Prostate gland (tissue), 2 donors: Measurements from ENCODE around the gene WDFY4. TPM values are rescaled to one million over a fixed set of nuclear protein-coding genes. Genes with fewer than 3 reads are reported as not detected.

ENCODE experiments used
- DNase-seq: peaks from one replicate; pipeline ENCODE4 v3.0.0-alpha.2; 2019; ENCODE audit warnings: low spot score
- H3K27ac ChIP-seq, 2 donors: fragments of 200-600 bp; sonication (generic); 2 replicates each; pipeline ENCODE4 v1.5.1; 2017 to 2019
- H3K27me3 ChIP-seq: fragments of 200-600 bp; sonication (generic); replicated peaks from 2 replicates; pipeline ENCODE4 v1.5.1; 2019; ENCODE audit not compliant: insufficient read depth
- H3K36me3 ChIP-seq, 2 donors: fragments of 200-600 bp; sonication (generic); 1 replicate in 1 of 2; 2 replicates in 1 of 2; pipeline versions ENCODE4 v1.5.1 to v1.8.1; 2017 to 2019
- H3K4me1 ChIP-seq: fragments of 200-600 bp; sonication (generic); replicated peaks from 2 replicates; pipeline ENCODE4 v1.5.1; 2019
- H3K4me3 ChIP-seq, 2 donors: fragments of 200-600 bp; sonication (generic); 2 replicates each; pipeline ENCODE4 v1.5.1; 2017 to 2019
- H3K9me3 ChIP-seq: fragments of 200-600 bp; sonication (generic); 2 replicates; pipeline ENCODE4 v1.5.1; 2017
- POLR2A ChIP-seq: fragments of 450-650 bp; IDR thresholded peaks from one replicate; pipeline ENCODE4 v1.6.1; 2016; ENCODE audit warnings: antibody characterized with exemption, mild to moderate bottlenecking
- POLR2AphosphoS5 ChIP-seq: sonication (generic); formaldehyde crosslinking; IDR thresholded peaks from one replicate; pipeline ENCODE4 v1.6.1; 2017; ENCODE audit warnings: antibody characterized with exemption
- WGBS: methylation state at CpG from one replicate; pipeline ENCODE4 v1.1.5; 2018; 5-methylcytosine and 5-hydroxymethylcytosine counted together
- intact Hi-C: fragments of 100-400 bp; cut with DNase I; formaldehyde crosslinking; loops from one replicate; pipeline ENCODE4 v1.14.2; 2022
- total RNA-seq, 2 donors: library from RNA; depleted of rRNA; stranded (reverse); fragments of >200 nt; gene quantifications; one replicate each; pipeline ENCODE4 v1.1.0, GENCODE V29; 2016
- TF ChIP-seq, protein P1 (sequence below), 4 experiments: fragments of 200-600 bp in 2 of 4; fragments of 450-650 bp in 2 of 4; sonication (generic) in 2 of 4; IDR thresholded peaks; 1 replicate in 3 of 4; 2 replicates in 1 of 4; pipeline ENCODE4 v1.5.1; 2016 to 2019; ENCODE audit warnings: antibody characterized with exemption in 4 of 4, mild to moderate bottlenecking in 2 of 4, moderate library complexity in 2 of 4

The WDFY4 gene
- total RNA-seq, 2 donors from 2014 or later = 0.59 to 5.7 TPM

DNA sequence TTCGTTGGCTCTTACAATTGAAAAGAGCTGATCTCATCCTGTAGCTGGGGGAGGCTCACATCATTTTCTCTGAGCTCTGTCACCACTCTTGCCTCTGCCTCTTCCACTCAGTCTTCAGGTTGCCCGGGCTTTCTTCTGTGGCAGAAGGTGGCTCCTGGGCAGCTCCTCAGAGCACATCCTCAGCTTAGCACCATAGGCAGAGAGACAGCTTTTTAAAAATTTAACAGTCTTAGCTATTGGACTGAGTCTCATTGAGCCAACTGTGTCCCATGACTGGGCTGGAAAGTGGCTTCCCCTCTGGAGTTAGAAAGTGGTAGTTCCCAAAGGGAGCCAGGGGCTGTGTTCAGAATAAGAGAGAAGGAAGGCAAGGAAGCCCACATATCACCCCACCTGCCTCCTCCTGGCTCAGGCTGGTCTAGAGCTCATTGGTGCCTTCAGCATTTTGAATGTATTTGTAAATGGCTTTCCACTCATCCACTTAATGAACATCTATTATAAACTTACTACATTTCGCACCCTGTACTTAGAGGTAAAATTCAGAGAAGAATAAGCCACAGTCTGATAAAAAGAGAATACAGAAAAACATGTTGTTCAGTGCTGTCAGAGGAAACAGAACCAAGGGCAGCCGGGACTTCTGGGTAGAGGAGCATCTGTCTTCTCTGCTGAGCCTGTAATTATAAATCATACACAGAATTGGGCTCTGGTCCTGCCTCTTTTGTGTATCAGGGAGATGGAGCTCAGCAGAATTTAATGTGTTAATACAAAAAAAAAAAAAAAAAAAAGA is 119.3 kb downstream of the WDFY4 start:
- TF ChIP-seq, protein P1, sequence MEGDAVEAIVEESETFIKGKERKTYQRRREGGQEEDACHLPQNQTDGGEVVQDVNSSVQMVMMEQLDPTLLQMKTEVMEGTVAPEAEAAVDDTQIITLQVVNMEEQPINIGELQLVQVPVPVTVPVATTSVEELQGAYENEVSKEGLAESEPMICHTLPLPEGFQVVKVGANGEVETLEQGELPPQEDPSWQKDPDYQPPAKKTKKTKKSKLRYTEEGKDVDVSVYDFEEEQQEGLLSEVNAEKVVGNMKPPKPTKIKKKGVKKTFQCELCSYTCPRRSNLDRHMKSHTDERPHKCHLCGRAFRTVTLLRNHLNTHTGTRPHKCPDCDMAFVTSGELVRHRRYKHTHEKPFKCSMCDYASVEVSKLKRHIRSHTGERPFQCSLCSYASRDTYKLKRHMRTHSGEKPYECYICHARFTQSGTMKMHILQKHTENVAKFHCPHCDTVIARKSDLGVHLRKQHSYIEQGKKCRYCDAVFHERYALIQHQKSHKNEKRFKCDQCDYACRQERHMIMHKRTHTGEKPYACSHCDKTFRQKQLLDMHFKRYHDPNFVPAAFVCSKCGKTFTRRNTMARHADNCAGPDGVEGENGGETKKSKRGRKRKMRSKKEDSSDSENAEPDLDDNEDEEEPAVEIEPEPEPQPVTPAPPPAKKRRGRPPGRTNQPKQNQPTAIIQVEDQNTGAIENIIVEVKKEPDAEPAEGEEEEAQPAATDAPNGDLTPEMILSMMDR (IDR thresholded peaks at IDR 0.05) = no peak
- TF ChIP-seq POLR2A = no peak
- H3K9me3 ChIP-seq = no peaks in the 10 kb centered on the region
- no peaks in the 10 kb centered on the region for H3K36me3 ChIP-seq
- no peak overlapping the region for H3K27ac ChIP-seq
- DNase-seq = no peak
- intact Hi-C loops = no loop called here
- H3K4me1 ChIP-seq = no peaks in the 10 kb centered on the region
- no peak overlapping the region for H3K4me3 ChIP-seq
- 74% methylated on average over 4 of the region's 4 CpGs for WGBS
- H3K27me3 ChIP-seq = no peaks in the 10 kb centered on the region

DNA sequence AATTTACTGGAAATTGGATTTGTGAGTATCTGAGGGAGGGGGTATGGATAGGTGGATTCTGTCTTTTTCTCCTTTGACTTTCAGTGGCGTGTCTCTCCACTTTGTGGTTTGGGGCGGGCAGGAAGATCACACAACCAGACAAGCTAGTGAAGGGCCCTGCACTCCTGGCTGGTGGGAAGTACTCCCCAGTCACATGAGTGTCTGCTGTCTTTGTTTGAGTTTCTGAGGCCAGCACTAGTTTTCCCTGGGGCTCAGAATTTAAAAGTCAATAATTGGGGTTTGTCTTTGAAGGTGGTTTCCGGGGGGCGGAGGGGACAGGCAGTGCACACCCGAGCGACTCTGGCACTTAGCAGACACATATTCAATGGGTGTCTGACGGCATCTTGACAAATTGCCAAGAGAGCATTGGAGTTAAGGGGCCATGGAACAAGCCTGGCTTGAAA is 120.1 kb downstream of the WDFY4 start:
- H3K27me3 ChIP-seq = no peaks in the 10 kb centered on the region
- no peak overlapping the region for H3K4me3 ChIP-seq
- H3K27ac ChIP-seq = no peak overlapping the region
- H3K36me3 ChIP-seq = no peaks in the 10 kb centered on the region
- WGBS = 19% methylated on average over 7 of the region's 7 CpGs
- no peaks in the 10 kb centered on the region for H3K4me1 ChIP-seq
- intact Hi-C loops = no loop called here
- no peak for DNase-seq
- TF ChIP-seq, protein P1 (IDR thresholded peaks at IDR 0.05) = no peak
- TF ChIP-seq POLR2A (no peak), POLR2AphosphoS5 (no peak)
- H3K9me3 ChIP-seq = no peaks in the 10 kb centered on the region

DNA sequence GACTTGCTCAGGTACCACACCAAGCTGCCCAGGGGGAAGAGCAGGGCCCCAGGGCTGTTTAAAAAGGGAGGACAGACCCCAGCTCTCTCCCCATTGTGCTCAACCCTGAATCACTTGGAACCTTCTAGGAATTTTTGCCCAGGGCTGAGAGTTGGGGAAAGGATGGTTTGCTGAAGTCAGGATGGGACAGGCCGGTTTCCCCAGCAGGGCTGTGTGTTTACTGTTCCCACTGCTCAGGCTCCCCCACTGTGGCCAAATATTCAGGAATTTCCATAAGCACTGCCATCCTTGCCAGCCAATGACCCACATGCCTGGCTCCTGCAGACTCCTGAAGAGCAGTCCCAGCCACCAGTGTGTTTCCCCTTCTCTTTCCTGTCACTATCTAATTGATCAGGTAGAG is 120.7 kb downstream of the WDFY4 start:
- 77% methylated on average over 1 of the region's 1 CpG for WGBS
- TF ChIP-seq POLR2AphosphoS5 (no peak), POLR2A (no peak)
- Histone ChIP-seq H3K9me3 (no peaks in the 10 kb centered on the region), H3K27me3 (no peaks in the 10 kb centered on the region), H3K27ac (no peak overlapping the region), H3K36me3 (no peaks in the 10 kb centered on the region), H3K4me1 (no peaks in the 10 kb centered on the region), H3K4me3 (no peak overlapping the region)
- intact Hi-C loops = no loop called here
- no peak for DNase-seq

DNA sequence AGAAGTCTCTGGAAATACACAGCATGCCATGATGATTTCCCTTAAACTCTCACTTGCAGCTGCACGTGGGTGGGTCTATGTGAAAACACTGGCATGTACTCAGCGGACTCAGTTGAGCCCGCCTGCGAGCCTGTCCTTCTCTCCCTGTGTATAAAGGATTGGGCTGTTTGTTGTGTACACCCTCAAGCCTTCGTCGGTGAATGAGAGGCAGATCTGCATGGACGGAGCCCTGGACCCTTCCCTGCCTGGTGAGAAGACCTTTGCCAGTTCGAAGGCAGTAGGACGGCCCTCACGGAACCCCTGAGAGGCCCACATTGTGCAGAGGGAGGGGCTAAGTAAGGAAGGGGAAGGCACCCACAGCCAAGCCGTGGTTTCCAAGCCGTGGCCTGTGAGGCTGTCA is 121.2 kb downstream of the WDFY4 start:
- H3K9me3 ChIP-seq = no peaks in the 10 kb centered on the region
- intact Hi-C loops = no loop called here
- no peak overlapping the region for H3K27ac ChIP-seq

DNA sequence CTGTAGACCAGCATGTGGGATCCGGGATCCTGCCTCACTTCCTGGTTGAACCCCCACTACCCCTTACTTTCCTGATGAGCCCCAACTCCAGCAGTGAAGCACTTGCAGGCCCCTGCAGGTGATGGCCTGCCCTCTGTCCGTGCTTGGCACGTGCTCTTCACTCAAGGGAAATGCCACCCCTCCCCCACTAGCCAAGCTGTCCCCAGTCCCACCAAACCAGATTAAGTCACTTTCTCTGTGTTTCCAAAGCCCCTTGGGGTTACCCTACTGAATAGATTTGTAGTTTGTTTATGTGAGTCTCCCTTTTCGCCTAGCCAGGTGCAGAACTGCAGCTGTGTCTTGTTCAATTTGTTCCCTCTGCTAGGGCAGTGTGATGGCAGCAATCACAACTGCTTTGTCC is 121.7 kb downstream of the WDFY4 start:
- intact Hi-C loops = no loop called here
- no peak overlapping the region for H3K4me3 ChIP-seq
- H3K4me1 ChIP-seq = no peaks in the 10 kb centered on the region
- no peaks in the 10 kb centered on the region for H3K36me3 ChIP-seq
- no peak overlapping the region for H3K27ac ChIP-seq
- no peaks in the 10 kb centered on the region for H3K27me3 ChIP-seq
- TF ChIP-seq, protein P1 (IDR thresholded peaks at IDR 0.05) = no peak
- no peak for TF ChIP-seq POLR2A
- no peak for TF ChIP-seq POLR2AphosphoS5
- no peaks in the 10 kb centered on the region for H3K9me3 ChIP-seq
- WGBS = 66% methylated on average over 4 of the region's 4 CpGs
- no peak for DNase-seq

More for the DNA sequence above, 121.2 kb downstream of the WDFY4 start:
- Histone ChIP-seq H3K36me3 (no peaks in the 10 kb centered on the region), H3K4me1 (no peaks in the 10 kb centered on the region), H3K27me3 (no peaks in the 10 kb centered on the region), H3K4me3 (no peak overlapping the region)
- WGBS = 57% methylated on average over 12 of the region's 12 CpGs
- TF ChIP-seq POLR2A (no peak), POLR2AphosphoS5 (no peak)
- TF ChIP-seq, protein P1 (IDR thresholded peaks at IDR 0.05) = no peak
- DNase-seq = no peak
